ENCODE measurements around the gene BTNL9. TPM values are rescaled to one million over a fixed set of nuclear protein-coding genes. Genes with fewer than 3 reads are reported as not detected.

BTNL9 gene
- total RNA-seq, 2 experiments from 2014 or later, result not detected

DNA sequence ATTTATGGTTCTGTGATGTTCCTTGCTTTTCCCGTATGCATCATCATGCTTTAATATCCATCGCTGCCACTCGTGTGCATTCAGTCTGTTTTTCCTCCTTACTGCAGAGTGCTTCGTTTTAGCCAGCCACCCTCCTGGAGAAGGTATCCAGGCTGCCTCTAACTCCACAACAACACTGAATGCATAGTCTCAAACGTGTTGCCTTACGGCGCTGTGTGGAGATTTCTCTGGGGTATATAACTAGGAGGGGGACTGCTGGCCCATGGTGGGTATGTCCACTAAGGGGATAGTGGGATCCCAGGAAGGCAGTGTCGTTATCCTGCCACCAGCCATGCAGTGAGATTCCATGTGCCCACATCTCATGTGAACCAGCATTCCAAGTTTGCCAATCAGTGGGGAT, 16.4 kb downstream of the BTNL9 start:
- ChIA-PET CTCF (no interaction called here), POLR2A (no interaction called here)
- Mint-ChIP-seq H3K36me3 (ENCODE audit: low read depth) (no peaks in the 10 kb centered on the region), H3K27ac (no peak overlapping the region), H3K9me3 (ENCODE audit: insufficient read depth) (no peaks in the 10 kb centered on the region), H3K4me1 (ENCODE audit: low read depth) (peaks cover 15% of the 10 kb centered on the region), H3K27me3 (ENCODE audit: low read depth) (peaks cover 76% of the 10 kb centered on the region), H3K4me3 (no peak overlapping the region)
- DNase-seq (no peak), ATAC-seq (no peak)

GRCh38 chr5:181058321-181058720, 18.3 kb downstream of the BTNL9 start:
- DNase-seq (no peak), ATAC-seq (no peak)
- peaks cover 78% of the 10 kb centered on the region for H3K27me3 Mint-ChIP-seq (ENCODE audit: low read depth)
- no peaks in the 10 kb centered on the region for H3K9me3 Mint-ChIP-seq (ENCODE audit: insufficient read depth)
- ChIA-PET POLR2A (no interaction called here), CTCF (no interaction called here)
- H3K36me3 Mint-ChIP-seq (ENCODE audit: low read depth), result no peaks in the 10 kb centered on the region
- H3K4me1 Mint-ChIP-seq (ENCODE audit: low read depth), result peaks cover 10% of the 10 kb centered on the region
- H3K4me3 Mint-ChIP-seq, result no peak overlapping the region
- no peak overlapping the region for H3K27ac Mint-ChIP-seq

- Mint-ChIP-seq H3K4me3 (no peak overlapping the region), H3K4me1 (ENCODE audit: low read depth) (peaks cover 4% of the 10 kb centered on the region), H3K27ac (no peak overlapping the region), H3K36me3 (ENCODE audit: low read depth) (no peaks in the 10 kb centered on the region), H3K9me3 (ENCODE audit: insufficient read depth) (no peaks in the 10 kb centered on the region), H3K27me3 (ENCODE audit: low read depth) (peaks cover 73% of the 10 kb centered on the region)
- DNase-seq, result no peak
- no peak for ATAC-seq
- ChIA-PET POLR2A (no interaction called here), CTCF (no interaction called here)
These were observed 18.8 kb downstream of the BTNL9 start for GRCh38 chr5:181058786-181059296.

GRCh38 chr5:181059297-181060230, 19.5 kb downstream of the BTNL9 start:
- Mint-ChIP-seq H3K36me3 (ENCODE audit: low read depth) (no peaks in the 10 kb centered on the region), H3K27me3 (ENCODE audit: low read depth) (peaks cover 66% of the 10 kb centered on the region), H3K4me3 (no peak overlapping the region), H3K27ac (no peak overlapping the region), H3K9me3 (ENCODE audit: insufficient read depth) (no peaks in the 10 kb centered on the region), H3K4me1 (ENCODE audit: low read depth) (no peaks in the 10 kb centered on the region)
- POLR2A ChIA-PET, result no interaction called here
- ATAC-seq (no peak), DNase-seq (no peak)
- CTCF ChIA-PET, result no interaction called here

- Mint-ChIP-seq H3K27me3 (ENCODE audit: low read depth) (peaks cover 60% of the 10 kb centered on the region), H3K36me3 (ENCODE audit: low read depth) (no peaks in the 10 kb centered on the region), H3K27ac (no peak overlapping the region), H3K4me1 (ENCODE audit: low read depth) (no peaks in the 10 kb centered on the region), H3K4me3 (no peak overlapping the region), H3K9me3 (ENCODE audit: insufficient read depth) (no peaks in the 10 kb centered on the region)
- CTCF ChIA-PET, result no interaction called here
- no peak for DNase-seq
- POLR2A ChIA-PET, result no interaction called here
- no peak for ATAC-seq
These were observed 20.1 kb downstream of the BTNL9 start for GRCh38 chr5:181060231-181060590.

DNA sequence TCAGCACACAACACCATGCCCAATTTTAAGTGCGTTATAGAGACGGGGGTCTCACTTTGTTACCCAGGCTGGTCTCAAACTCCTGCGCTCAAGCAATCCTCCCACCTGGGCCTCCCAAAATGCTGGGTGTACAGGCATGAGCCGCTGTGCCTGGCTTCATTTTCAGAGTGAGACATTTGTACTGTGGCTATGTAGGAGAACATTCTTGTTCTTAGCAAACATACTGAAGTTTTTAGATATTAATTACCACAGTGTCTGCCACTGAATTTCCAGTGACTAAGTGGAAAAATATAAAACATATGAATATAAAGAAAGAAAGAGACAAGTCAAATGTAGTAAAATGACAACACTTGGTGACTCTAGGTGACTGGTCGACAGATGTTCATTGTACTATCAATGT, 20.9 kb downstream of the BTNL9 start:
- H3K36me3 Mint-ChIP-seq (ENCODE audit: low read depth), result no peaks in the 10 kb centered on the region
- DNase-seq, result no peak
- POLR2A ChIA-PET, result no interaction called here
- ATAC-seq, result no peak
- peaks cover 55% of the 10 kb centered on the region for H3K27me3 Mint-ChIP-seq (ENCODE audit: low read depth)
- CTCF ChIA-PET, result no interaction called here
- H3K27ac Mint-ChIP-seq, result no peak overlapping the region
- H3K4me3 Mint-ChIP-seq, result no peak overlapping the region
- no peaks in the 10 kb centered on the region for H3K9me3 Mint-ChIP-seq (ENCODE audit: insufficient read depth)
- no peaks in the 10 kb centered on the region for H3K4me1 Mint-ChIP-seq (ENCODE audit: low read depth)

GRCh38 chr5:181061645-181062044, 21.6 kb downstream of the BTNL9 start:
- no peaks in the 10 kb centered on the region for H3K9me3 Mint-ChIP-seq (ENCODE audit: insufficient read depth)
- ChIA-PET CTCF (no interaction called here), POLR2A (no interaction called here)
- no peak for DNase-seq
- H3K27ac Mint-ChIP-seq, result no peak overlapping the region
- H3K4me1 Mint-ChIP-seq (ENCODE audit: low read depth), result no peaks in the 10 kb centered on the region
- H3K27me3 Mint-ChIP-seq (ENCODE audit: low read depth), result peaks cover 50% of the 10 kb centered on the region
- no peaks in the 10 kb centered on the region for H3K36me3 Mint-ChIP-seq (ENCODE audit: low read depth)
- no peak overlapping the region for H3K4me3 Mint-ChIP-seq
- no peak for ATAC-seq

- DNase-seq, result no peak
- CTCF ChIA-PET, result no interaction called here
- H3K36me3 Mint-ChIP-seq (ENCODE audit: low read depth), result no peaks in the 10 kb centered on the region
- POLR2A ChIA-PET, result no interaction called here
- H3K27me3 Mint-ChIP-seq (ENCODE audit: low read depth), result peaks cover 48% of the 10 kb centered on the region
- no peaks in the 10 kb centered on the region for H3K4me1 Mint-ChIP-seq (ENCODE audit: low read depth)
- H3K9me3 Mint-ChIP-seq (ENCODE audit: insufficient read depth), result no peaks in the 10 kb centered on the region
- no peak overlapping the region for H3K27ac Mint-ChIP-seq
- ATAC-seq, result no peak
- no peak overlapping the region for H3K4me3 Mint-ChIP-seq
These were observed 22.6 kb downstream of the BTNL9 start for GRCh38 chr5:181062631-181063030.

DNA sequence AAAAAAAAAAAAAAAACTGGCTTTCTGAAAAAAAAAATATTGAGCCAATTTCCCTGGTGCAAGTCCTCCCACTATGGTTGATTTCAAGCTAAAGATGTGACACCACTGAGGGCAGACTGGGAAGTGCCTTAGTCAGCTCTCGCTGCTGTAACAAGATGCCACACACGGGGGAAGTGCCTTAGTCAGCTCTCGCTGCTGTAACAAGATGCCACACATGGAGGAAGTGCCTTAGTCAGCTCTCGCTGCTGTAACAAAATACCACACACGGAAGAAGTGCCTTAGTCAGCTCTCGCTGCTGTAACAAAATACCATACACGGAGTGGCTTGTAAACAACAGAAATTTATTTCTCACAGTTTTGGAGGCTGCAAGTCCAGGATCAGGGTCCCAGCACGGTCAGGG, 23.4 kb downstream of the BTNL9 start:
- Mint-ChIP-seq H3K36me3 (ENCODE audit: low read depth) (no peaks in the 10 kb centered on the region), H3K27ac (no peak overlapping the region), H3K4me1 (ENCODE audit: low read depth) (no peaks in the 10 kb centered on the region), H3K9me3 (ENCODE audit: insufficient read depth) (no peaks in the 10 kb centered on the region), H3K4me3 (no peak overlapping the region), H3K27me3 (ENCODE audit: low read depth) (peaks cover 47% of the 10 kb centered on the region)
- DNase-seq (no peak), ATAC-seq (no peak)
- ChIA-PET CTCF (no interaction called here), POLR2A (no interaction called here)

GRCh38 chr5:181064987-181065386, 24.9 kb downstream of the BTNL9 start:
- peaks cover 50% of the 10 kb centered on the region for H3K27me3 Mint-ChIP-seq (ENCODE audit: low read depth)
- DNase-seq (no peak), ATAC-seq (no peak)
- CTCF ChIA-PET, result no interaction called here
- H3K27ac Mint-ChIP-seq, result no peak overlapping the region
- no peaks in the 10 kb centered on the region for H3K36me3 Mint-ChIP-seq (ENCODE audit: low read depth)
- H3K4me3 Mint-ChIP-seq, result no peak overlapping the region
- H3K4me1 Mint-ChIP-seq (ENCODE audit: low read depth), result no peaks in the 10 kb centered on the region
- no peaks in the 10 kb centered on the region for H3K9me3 Mint-ChIP-seq (ENCODE audit: insufficient read depth)
- POLR2A ChIA-PET, result no interaction called here

- H3K9me3 Mint-ChIP-seq (ENCODE audit: insufficient read depth), result no peaks in the 10 kb centered on the region
- no peaks in the 10 kb centered on the region for H3K4me1 Mint-ChIP-seq (ENCODE audit: low read depth)
- peaks cover 28% of the 10 kb centered on the region for H3K27me3 Mint-ChIP-seq (ENCODE audit: low read depth)
- no peak overlapping the region for H3K4me3 Mint-ChIP-seq
- no peak for ATAC-seq
- ChIA-PET CTCF (no interaction called here), POLR2A (no interaction called here)
- DNase-seq, result no peak
- no peak overlapping the region for H3K27ac Mint-ChIP-seq
- H3K36me3 Mint-ChIP-seq (ENCODE audit: low read depth), result no peaks in the 10 kb centered on the region
These were observed 29.9 kb downstream of the BTNL9 start for GRCh38 chr5:181069767-181070491.

GRCh38 chr5:181070523-181070922, 30.5 kb downstream of the BTNL9 start:
- H3K9me3 Mint-ChIP-seq (ENCODE audit: insufficient read depth), result no peaks in the 10 kb centered on the region
- ChIA-PET CTCF (no interaction called here), POLR2A (no interaction called here)
- DNase-seq, result no peak
- H3K4me1 Mint-ChIP-seq (ENCODE audit: low read depth), result no peaks in the 10 kb centered on the region
- no peaks in the 10 kb centered on the region for H3K36me3 Mint-ChIP-seq (ENCODE audit: low read depth)
- no peak overlapping the region for H3K27ac Mint-ChIP-seq
- peaks cover 28% of the 10 kb centered on the region for H3K27me3 Mint-ChIP-seq (ENCODE audit: low read depth)
- no peak overlapping the region for H3K4me3 Mint-ChIP-seq
- ATAC-seq, result no peak

Data from activated CD8-positive, alpha-beta T cell treated with anti-CD3 and anti-CD28 coated beads, Interleukin-2, amount 10 ng/mL, durations not matched to agents 7 days and 5 days (primary cell).